Keratinocyte (primary cell): ENCODE data around the gene TAF1B. TPM values are rescaled to one million over a fixed set of nuclear protein-coding genes. Genes with fewer than 3 reads are reported as not detected.

Experiments used
- DNase-seq: peaks from one replicate; pipeline ENCODE4 v3.0.0-alpha.2; 2011; ENCODE audit warnings: low read depth, missing footprints, low spot score
- FAIRE-seq: peaks from 2 replicates; lab custom pipeline; 2011; peaks lifted over from hg19 to GRCh38; lab: Jason Lieb, UNC
- H2AFZ ChIP-seq: 2 replicates; pipeline ENCODE4 v1.6.0; 2012; ENCODE audit warnings: low read length, control low read depth, inconsistent platforms; ENCODE audit not compliant: control insufficient read depth
- H3K27ac ChIP-seq: 2 replicates; pipeline ENCODE4 v1.5.1; 2011; ENCODE audit warnings: low read length; ENCODE audit not compliant: control insufficient read depth, insufficient read depth
- H3K27me3 ChIP-seq: 3 replicates; pipeline ENCODE4 v1.6.0; 2011; ENCODE audit warnings: low read length; ENCODE audit not compliant: control insufficient read depth, insufficient read depth; ENCODE audit errors: extremely low read depth
- H3K36me3 ChIP-seq, 2 experiments: 2 replicates in 1 of 2; 3 replicates in 1 of 2; pipeline ENCODE4 v1.5.1; 2011; ENCODE audit warnings: low read length in 2 of 2, mild to moderate bottlenecking in 1 of 2; ENCODE audit not compliant: control insufficient read depth in 2 of 2, insufficient read depth in 2 of 2; ENCODE audit errors: extremely low read depth in 1 of 2
- H3K4me1 ChIP-seq: 3 replicates; pipeline ENCODE4 v1.5.1; 2011; ENCODE audit warnings: low read length; ENCODE audit not compliant: control insufficient read depth, insufficient read depth; ENCODE audit errors: extremely low read depth
- H3K4me2 ChIP-seq: 3 replicates; pipeline ENCODE4 v1.6.0; 2011; ENCODE audit warnings: low read depth, low read length; ENCODE audit not compliant: control insufficient read depth, insufficient read depth; ENCODE audit errors: extremely low read depth
- H3K4me3 ChIP-seq, 3 experiments: fragments of 200-600 bp in 1 of 3; sonication (generic) in 1 of 3; 2 replicates in 2 of 3; 3 replicates in 1 of 3; pipeline ENCODE4 v1.5.1; 2011 to 2016; ENCODE audit warnings: low read length in 3 of 3, mild to moderate bottlenecking in 3 of 3, control low read depth in 2 of 3, inconsistent platforms in 1 of 3, low read depth in 1 of 3, mixed read lengths in 1 of 3, mixed run types in 1 of 3, moderate library complexity in 1 of 3; ENCODE audit not compliant: control insufficient read depth in 2 of 3, insufficient read depth in 2 of 3; ENCODE audit errors: extremely low read depth in 1 of 3
- H3K79me2 ChIP-seq: 2 replicates; pipeline ENCODE4 v1.6.0; 2012; ENCODE audit warnings: low read length; ENCODE audit not compliant: control insufficient read depth, insufficient read depth
- H3K9ac ChIP-seq: 3 replicates; pipeline ENCODE4 v1.6.0; 2011; ENCODE audit warnings: low read length; ENCODE audit not compliant: control insufficient read depth, insufficient read depth; ENCODE audit errors: extremely low read depth
- H3K9me1 ChIP-seq: 3 replicates; pipeline ENCODE4 v1.6.0; 2011; ENCODE audit warnings: low read length; ENCODE audit not compliant: control insufficient read depth, insufficient read depth; ENCODE audit errors: extremely low read depth
- H3K9me3 ChIP-seq: 2 replicates; pipeline ENCODE4 v1.5.1; 2012; ENCODE audit warnings: low read depth, low read length; ENCODE audit not compliant: control insufficient read depth
- H4K20me1 ChIP-seq: 3 replicates; pipeline ENCODE4 v1.6.0; 2011; ENCODE audit warnings: low read length; ENCODE audit not compliant: control insufficient read depth, insufficient read depth; ENCODE audit errors: extremely low read depth
- CTCF ChIP-seq, 3 experiments: IDR thresholded peaks in 1 of 3; conservative IDR thresholded peaks in 1 of 3; optimal IDR thresholded peaks in 1 of 3; 2 replicates in 2 of 3; 3 replicates in 1 of 3; pipeline versions ENCODE3 to v1.5.1; 2011; ENCODE audit warnings: low read length in 3 of 3, mild to moderate bottlenecking in 3 of 3, moderate library complexity in 2 of 3, control low read depth in 1 of 3, inconsistent platforms in 1 of 3; ENCODE audit not compliant: insufficient read depth in 2 of 3; ENCODE audit errors: extremely low read depth in 1 of 3
- EZH2 ChIP-seq: IDR thresholded peaks from one replicate; pipeline ENCODE4 v1.6.1; 2012; ENCODE audit warnings: inconsistent platforms, mild to moderate bottlenecking, low read length, moderate library complexity
- dilution Hi-C: fragments of 300-500 bp; cut with MboI; formaldehyde crosslinking; loops from one replicate; pipeline ENCODE4 v1.7.0; 2020; ENCODE audit warnings: low sequenced_read_pairs; ENCODE audit not compliant: extremely low pct_ligation_motif_present
- polyA plus RNA-seq, 5 experiments: library from polyadenylated mRNA; depleted of rRNA in 3 of 5; stranded (reverse) in 3 of 5; stranded (forward) in 1 of 5; unstranded in 1 of 5; fragments of >200 nt; gene quantifications; 1 replicate in 1 of 5; 2 replicates in 3 of 5; 3 replicates in 1 of 5; pipeline versions ENCODE4 v1.2.1 to v1.2.3, GENCODE V29; 2011 to 2012; ENCODE audit warnings: missing spikeins in 2 of 5, low read depth in 1 of 5, low replicate concordance in 1 of 5

TAF1B gene
- polyA plus RNA-seq, 1 donor (not counting 4 experiments of a cell fraction or from before 2014, with no cell fraction given), result 16.5 TPM

- no peaks in the 10 kb centered on the region for H3K36me3 ChIP-seq
- H3K9ac ChIP-seq, result no peak overlapping the region
- peaks cover 16% of the 10 kb centered on the region for H3K4me1 ChIP-seq
- no peak overlapping the region for H3K4me3 ChIP-seq
- H3K9me1 ChIP-seq, result peaks cover 2% of the 10 kb centered on the region
- no peaks in the 10 kb centered on the region for H3K27me3 ChIP-seq
- dilution Hi-C loops, result no loop called here
- peak; percentile 17 for FAIRE-seq
- no peak overlapping the region for H3K4me2 ChIP-seq
- H3K79me2 ChIP-seq, result no peaks in the 10 kb centered on the region
- no peak overlapping the region for H3K27ac ChIP-seq
- TF ChIP-seq CTCF (optimal IDR thresholded peaks at IDR 0.05 in 1 of 3, IDR thresholded peaks at IDR 0.05 in 1 of 3, conservative IDR thresholded peaks at IDR 0.05 in 1 of 3; ENCODE audit: extremely low read depth in 1 of 3, insufficient read depth in 2 of 3, low read length in 3 of 3), result no peak
- no peak for TF ChIP-seq EZH2
- no peak for DNase-seq
- H2AFZ ChIP-seq, result no peak overlapping the region
- H3K9me3 ChIP-seq, result no peaks in the 10 kb centered on the region
- no peaks in the 10 kb centered on the region for H4K20me1 ChIP-seq
These were observed 48.2 kb upstream of the TAF1B start for GRCh38 chr2:9795071-9795470.

GRCh38 chr2:9796056-9797010, 46.9 kb upstream of the TAF1B start:
- no peaks in the 10 kb centered on the region for H3K9me3 ChIP-seq
- H3K4me2 ChIP-seq, result no peak overlapping the region
- H2AFZ ChIP-seq, result no peak overlapping the region
- no peak overlapping the region for H3K27ac ChIP-seq
- H3K79me2 ChIP-seq, result no peaks in the 10 kb centered on the region
- H3K36me3 ChIP-seq, result no peaks in the 10 kb centered on the region
- no peak for DNase-seq
- H3K9me1 ChIP-seq, result peaks cover 2% of the 10 kb centered on the region
- no peaks in the 10 kb centered on the region for H3K27me3 ChIP-seq
- dilution Hi-C loops, result no loop called here
- no peak overlapping the region for H3K4me3 ChIP-seq
- H3K9ac ChIP-seq, result no peak overlapping the region
- FAIRE-seq, result no peak
- H4K20me1 ChIP-seq, result no peaks in the 10 kb centered on the region
- H3K4me1 ChIP-seq, result peaks cover 26% of the 10 kb centered on the region
- no peak for TF ChIP-seq EZH2
- TF ChIP-seq CTCF (optimal IDR thresholded peaks at IDR 0.05 in 1 of 3, IDR thresholded peaks at IDR 0.05 in 1 of 3, conservative IDR thresholded peaks at IDR 0.05 in 1 of 3; ENCODE audit: extremely low read depth in 1 of 3, insufficient read depth in 2 of 3, low read length in 3 of 3), result no peak
